Measurements from ENCODE around the gene NUP35. TPM values are rescaled to one million over a fixed set of nuclear protein-coding genes. Genes with fewer than 3 reads are reported as not detected.

The NUP35 gene
- total RNA-seq, 2 donors from 2014 or later = 27.8 to 30.7 TPM

GRCh38 chr2:183179156-183179555 is 54.9 kb downstream of the NUP35 start:
- Histone ChIP-seq H3K27ac (ENCODE audit: low read depth, low read length) (no peak overlapping the region), H3K4me1 (ENCODE audit: control insufficient read depth, insufficient read depth, low read length) (no peaks in the 10 kb centered on the region), H3K9me3 (ENCODE audit: control insufficient read depth, low read length) (peaks cover 48% of the 10 kb centered on the region), H3K9ac (ENCODE audit: extremely low read depth, low read length, poor library complexity, severe bottlenecking) (no peak overlapping the region), H3K36me3 (ENCODE audit: control insufficient read depth, insufficient read depth, low read length) (peaks cover 37% of the 10 kb centered on the region), H3K27me3 (ENCODE audit: control insufficient read depth, insufficient read depth, low read length, poor library complexity, severe bottlenecking) (no peaks in the 10 kb centered on the region), H3K4me3 (ENCODE audit: low read length) (no peak overlapping the region)
- Mint-ChIP-seq H3K27ac (no peak overlapping the region), H3K4me1 (no peaks in the 10 kb centered on the region), H3K9me3 (peaks cover 60% of the 10 kb centered on the region), H3K27me3 (ENCODE audit: insufficient read depth) (no peaks in the 10 kb centered on the region), H3K36me3 (ENCODE audit: low read depth) (peaks cover 89% of the 10 kb centered on the region), H3K4me3 (no peak overlapping the region)
- no peak for DNase-seq
- TF ChIP-seq CTCF (conservative IDR thresholded peaks at IDR 0.05) = no peak
- 92% methylated on average over 4 of the region's 4 CpGs; no CpG with 5 or more reads in 1 of the 2 experiments for WGBS, 2 experiments (ENCODE audit: insufficient coverage in 1 of 2, insufficient read length in 1 of 2)

GRCh38 chr2:183185534-183185933 is 61.3 kb downstream of the NUP35 start:
- no peak overlapping the region for H3K9ac ChIP-seq (ENCODE audit: extremely low read depth, low read length, poor library complexity, severe bottlenecking)
- peak overlapping the region; percentile 69 for H3K27ac Mint-ChIP-seq

GRCh38 chr2:183186296-183186695 is 62.1 kb downstream of the NUP35 start:
- Histone ChIP-seq H3K9me3 (ENCODE audit: control insufficient read depth, low read length) (peaks cover 29% of the 10 kb centered on the region), H3K4me3 (ENCODE audit: low read length) (no peak overlapping the region), H3K27ac (ENCODE audit: low read depth, low read length) (no peak overlapping the region), H3K4me1 (ENCODE audit: control insufficient read depth, insufficient read depth, low read length) (no peaks in the 10 kb centered on the region), H3K9ac (ENCODE audit: extremely low read depth, low read length, poor library complexity, severe bottlenecking) (no peak overlapping the region), H3K27me3 (ENCODE audit: control insufficient read depth, insufficient read depth, low read length, poor library complexity, severe bottlenecking) (no peaks in the 10 kb centered on the region), H3K36me3 (ENCODE audit: control insufficient read depth, insufficient read depth, low read length) (peaks cover 38% of the 10 kb centered on the region)
- Mint-ChIP-seq H3K27ac (no peak overlapping the region), H3K27me3 (ENCODE audit: insufficient read depth) (no peaks in the 10 kb centered on the region), H3K4me1 (peaks cover 6% of the 10 kb centered on the region), H3K36me3 (ENCODE audit: low read depth) (peaks cover 70% of the 10 kb centered on the region), H3K9me3 (peaks cover 23% of the 10 kb centered on the region), H3K4me3 (no peak overlapping the region)
- WGBS, 2 experiments (ENCODE audit: insufficient coverage in 1 of 2, insufficient read length in 1 of 2) = 87 to 89% methylated on average over 1 of the region's 1 CpG
- no peak for TF ChIP-seq CTCF (conservative IDR thresholded peaks at IDR 0.05)
- DNase-seq = no peak

More at GRCh38 chr2:183185534-183185933, 61.3 kb downstream of the NUP35 start:
- DNase-seq = no peak
- Histone ChIP-seq H3K36me3 (ENCODE audit: control insufficient read depth, insufficient read depth, low read length) (peaks cover 45% of the 10 kb centered on the region), H3K27me3 (ENCODE audit: control insufficient read depth, insufficient read depth, low read length, poor library complexity, severe bottlenecking) (no peaks in the 10 kb centered on the region), H3K4me1 (ENCODE audit: control insufficient read depth, insufficient read depth, low read length) (no peaks in the 10 kb centered on the region), H3K27ac (ENCODE audit: low read depth, low read length) (no peak overlapping the region), H3K4me3 (ENCODE audit: low read length) (no peak overlapping the region), H3K9me3 (ENCODE audit: control insufficient read depth, low read length) (peaks cover 33% of the 10 kb centered on the region)
- peaks cover 73% of the 10 kb centered on the region for H3K36me3 Mint-ChIP-seq (ENCODE audit: low read depth)
- peaks cover 23% of the 10 kb centered on the region for H3K9me3 Mint-ChIP-seq
- no peak for TF ChIP-seq CTCF (conservative IDR thresholded peaks at IDR 0.05)
- H3K4me1 Mint-ChIP-seq = peaks cover 6% of the 10 kb centered on the region
- no peaks in the 10 kb centered on the region for H3K27me3 Mint-ChIP-seq (ENCODE audit: insufficient read depth)
- H3K4me3 Mint-ChIP-seq = no peak overlapping the region
